ENCODE data around the gene KIF16B. TPM values are rescaled to one million over a fixed set of nuclear protein-coding genes. Genes with fewer than 3 reads are reported as not detected.

KIF16B gene
- total and polyA plus RNA-seq, 2 experiments from 2014 or later: 6.5 to 11.1 TPM

DNA sequence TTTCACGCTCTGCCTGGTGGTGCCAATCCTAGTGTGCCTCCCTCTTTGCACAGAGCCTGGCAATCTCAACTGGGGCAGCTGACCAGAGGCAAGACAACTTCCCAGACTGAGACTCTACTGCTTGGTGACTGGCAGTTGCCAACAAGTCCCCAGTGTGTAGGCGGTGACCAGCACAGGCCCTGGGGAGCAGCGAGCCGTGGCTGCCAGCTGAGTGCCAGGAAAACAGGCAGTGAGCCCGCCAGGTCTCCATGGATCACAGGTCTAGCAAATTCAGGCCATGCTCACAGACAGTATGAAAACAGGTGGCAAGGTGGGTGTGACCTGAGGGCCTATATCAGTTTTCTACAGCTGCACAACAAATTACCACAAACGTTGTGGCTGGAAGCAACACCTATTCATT is 289.9 kb downstream of the KIF16B start:
- H3K4me1 ChIP-seq (ENCODE audit: insufficient read depth): no peaks in the 10 kb centered on the region
- ATAC-seq: no peak
- H3F3A ChIP-seq (replicated peaks; ENCODE audit: low read depth): no peaks in the 10 kb centered on the region
- Mint-ChIP-seq H3K27me3 (ENCODE audit: insufficient read depth, low read depth, poor library complexity) (no peaks in the 10 kb centered on the region), H3K36me3 (ENCODE audit: low read depth) (peaks cover 3% of the 10 kb centered on the region; the same call in 1 of the 3 replicates), H3K4me1 (no peaks in the 10 kb centered on the region), H3K9me3 (no peaks in the 10 kb centered on the region), H3K4me3 (no peak overlapping the region), H3K27ac (no peak overlapping the region)
- H3K79me2 ChIP-seq (replicated peaks; ENCODE audit: insufficient read depth): no peaks in the 10 kb centered on the region
- DNase-seq (ENCODE audit: low spot score): no peak
- TF ChIP-seq CREB1 (CRISPR knock-in tag; IDR thresholded peaks at IDR 0.05; ENCODE audit: low read depth): no peak
- TF ChIP-seq, protein P1, sequence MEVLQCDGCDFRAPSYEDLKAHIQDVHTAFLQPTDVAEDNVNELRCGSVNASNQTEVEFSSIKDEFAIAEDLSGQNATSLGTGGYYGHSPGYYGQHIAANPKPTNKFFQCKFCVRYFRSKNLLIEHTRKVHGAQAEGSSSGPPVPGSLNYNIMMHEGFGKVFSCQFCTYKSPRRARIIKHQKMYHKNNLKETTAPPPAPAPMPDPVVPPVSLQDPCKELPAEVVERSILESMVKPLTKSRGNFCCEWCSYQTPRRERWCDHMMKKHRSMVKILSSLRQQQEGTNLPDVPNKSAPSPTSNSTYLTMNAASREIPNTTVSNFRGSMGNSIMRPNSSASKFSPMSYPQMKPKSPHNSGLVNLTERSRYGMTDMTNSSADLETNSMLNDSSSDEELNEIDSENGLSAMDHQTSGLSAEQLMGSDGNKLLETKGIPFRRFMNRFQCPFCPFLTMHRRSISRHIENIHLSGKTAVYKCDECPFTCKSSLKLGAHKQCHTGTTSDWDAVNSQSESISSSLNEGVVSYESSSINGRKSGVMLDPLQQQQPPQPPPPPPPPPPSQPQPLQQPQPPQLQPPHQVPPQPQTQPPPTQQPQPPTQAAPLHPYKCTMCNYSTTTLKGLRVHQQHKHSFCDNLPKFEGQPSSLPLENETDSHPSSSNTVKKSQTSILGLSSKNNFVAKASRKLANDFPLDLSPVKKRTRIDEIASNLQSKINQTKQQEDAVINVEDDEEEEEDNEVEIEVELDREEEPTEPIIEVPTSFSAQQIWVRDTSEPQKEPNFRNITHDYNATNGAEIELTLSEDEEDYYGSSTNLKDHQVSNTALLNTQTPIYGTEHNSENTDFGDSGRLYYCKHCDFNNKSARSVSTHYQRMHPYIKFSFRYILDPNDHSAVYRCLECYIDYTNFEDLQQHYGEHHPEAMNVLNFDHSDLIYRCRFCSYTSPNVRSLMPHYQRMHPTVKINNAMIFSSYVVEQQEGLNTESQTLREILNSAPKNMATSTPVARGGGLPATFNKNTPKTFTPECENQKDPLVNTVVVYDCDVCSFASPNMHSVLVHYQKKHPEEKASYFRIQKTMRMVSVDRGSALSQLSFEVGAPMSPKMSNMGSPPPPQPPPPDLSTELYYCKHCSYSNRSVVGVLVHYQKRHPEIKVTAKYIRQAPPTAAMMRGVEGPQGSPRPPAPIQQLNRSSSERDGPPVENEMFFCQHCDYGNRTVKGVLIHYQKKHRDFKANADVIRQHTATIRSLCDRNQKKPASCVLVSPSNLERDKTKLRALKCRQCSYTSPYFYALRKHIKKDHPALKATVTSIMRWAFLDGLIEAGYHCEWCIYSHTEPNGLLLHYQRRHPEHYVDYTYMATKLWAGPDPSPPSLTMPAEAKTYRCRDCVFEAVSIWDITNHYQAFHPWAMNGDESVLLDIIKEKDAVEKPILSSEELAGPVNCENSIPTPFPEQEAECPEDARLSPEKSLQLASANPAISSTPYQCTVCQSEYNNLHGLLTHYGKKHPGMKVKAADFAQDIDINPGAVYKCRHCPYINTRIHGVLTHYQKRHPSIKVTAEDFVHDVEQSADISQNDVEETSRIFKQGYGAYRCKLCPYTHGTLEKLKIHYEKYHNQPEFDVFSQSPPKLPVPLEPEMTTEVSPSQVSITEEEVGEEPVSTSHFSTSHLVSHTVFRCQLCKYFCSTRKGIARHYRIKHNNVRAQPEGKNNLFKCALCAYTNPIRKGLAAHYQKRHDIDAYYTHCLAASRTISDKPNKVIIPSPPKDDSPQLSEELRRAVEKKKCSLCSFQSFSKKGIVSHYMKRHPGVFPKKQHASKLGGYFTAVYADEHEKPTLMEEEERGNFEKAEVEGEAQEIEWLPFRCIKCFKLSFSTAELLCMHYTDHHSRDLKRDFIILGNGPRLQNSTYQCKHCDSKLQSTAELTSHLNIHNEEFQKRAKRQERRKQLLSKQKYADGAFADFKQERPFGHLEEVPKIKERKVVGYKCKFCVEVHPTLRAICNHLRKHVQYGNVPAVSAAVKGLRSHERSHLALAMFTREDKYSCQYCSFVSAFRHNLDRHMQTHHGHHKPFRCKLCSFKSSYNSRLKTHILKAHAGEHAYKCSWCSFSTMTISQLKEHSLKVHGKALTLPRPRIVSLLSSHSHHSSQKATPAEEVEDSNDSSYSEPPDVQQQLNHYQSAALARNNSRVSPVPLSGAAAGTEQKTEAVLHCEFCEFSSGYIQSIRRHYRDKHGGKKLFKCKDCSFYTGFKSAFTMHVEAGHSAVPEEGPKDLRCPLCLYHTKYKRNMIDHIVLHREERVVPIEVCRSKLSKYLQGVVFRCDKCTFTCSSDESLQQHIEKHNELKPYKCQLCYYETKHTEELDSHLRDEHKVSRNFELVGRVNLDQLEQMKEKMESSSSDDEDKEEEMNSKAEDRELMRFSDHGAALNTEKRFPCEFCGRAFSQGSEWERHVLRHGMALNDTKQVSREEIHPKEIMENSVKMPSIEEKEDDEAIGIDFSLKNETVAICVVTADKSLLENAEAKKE (CRISPR knock-in tag; IDR thresholded peaks at IDR 0.05): no peak
- no peak for TF ChIP-seq ZNF114 (CRISPR knock-in tag; IDR thresholded peaks at IDR 0.05)
- TF ChIP-seq, protein P2, sequence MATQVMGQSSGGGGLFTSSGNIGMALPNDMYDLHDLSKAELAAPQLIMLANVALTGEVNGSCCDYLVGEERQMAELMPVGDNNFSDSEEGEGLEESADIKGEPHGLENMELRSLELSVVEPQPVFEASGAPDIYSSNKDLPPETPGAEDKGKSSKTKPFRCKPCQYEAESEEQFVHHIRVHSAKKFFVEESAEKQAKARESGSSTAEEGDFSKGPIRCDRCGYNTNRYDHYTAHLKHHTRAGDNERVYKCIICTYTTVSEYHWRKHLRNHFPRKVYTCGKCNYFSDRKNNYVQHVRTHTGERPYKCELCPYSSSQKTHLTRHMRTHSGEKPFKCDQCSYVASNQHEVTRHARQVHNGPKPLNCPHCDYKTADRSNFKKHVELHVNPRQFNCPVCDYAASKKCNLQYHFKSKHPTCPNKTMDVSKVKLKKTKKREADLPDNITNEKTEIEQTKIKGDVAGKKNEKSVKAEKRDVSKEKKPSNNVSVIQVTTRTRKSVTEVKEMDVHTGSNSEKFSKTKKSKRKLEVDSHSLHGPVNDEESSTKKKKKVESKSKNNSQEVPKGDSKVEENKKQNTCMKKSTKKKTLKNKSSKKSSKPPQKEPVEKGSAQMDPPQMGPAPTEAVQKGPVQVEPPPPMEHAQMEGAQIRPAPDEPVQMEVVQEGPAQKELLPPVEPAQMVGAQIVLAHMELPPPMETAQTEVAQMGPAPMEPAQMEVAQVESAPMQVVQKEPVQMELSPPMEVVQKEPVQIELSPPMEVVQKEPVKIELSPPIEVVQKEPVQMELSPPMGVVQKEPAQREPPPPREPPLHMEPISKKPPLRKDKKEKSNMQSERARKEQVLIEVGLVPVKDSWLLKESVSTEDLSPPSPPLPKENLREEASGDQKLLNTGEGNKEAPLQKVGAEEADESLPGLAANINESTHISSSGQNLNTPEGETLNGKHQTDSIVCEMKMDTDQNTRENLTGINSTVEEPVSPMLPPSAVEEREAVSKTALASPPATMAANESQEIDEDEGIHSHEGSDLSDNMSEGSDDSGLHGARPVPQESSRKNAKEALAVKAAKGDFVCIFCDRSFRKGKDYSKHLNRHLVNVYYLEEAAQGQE (IDR thresholded peaks at IDR 0.05; ENCODE audit: unreplicated experiment): no peak
- H3K36me3 ChIP-seq (ENCODE audit: insufficient read depth): no peaks in the 10 kb centered on the region
- H3K4me2 ChIP-seq: no peak overlapping the region
- H2AFZ ChIP-seq: no peak overlapping the region
- H3K9me2 ChIP-seq (ENCODE audit: insufficient read depth): no peaks in the 10 kb centered on the region
- H3K4me3 ChIP-seq: no peak overlapping the region
- H3K27ac ChIP-seq (ENCODE audit: low read depth): no peak overlapping the region
- H4K20me1 ChIP-seq (replicated peaks; ENCODE audit: insufficient read depth): no peaks in the 10 kb centered on the region
- no peaks in the 10 kb centered on the region for H3K27me3 ChIP-seq (ENCODE audit: insufficient read depth)

All from GM23338 (cell line).